Stimulated activated CD8-positive, alpha-beta memory T cell treated with anti-CD3 and anti-CD28 coated beads, Interleukin-7, amount 100 ng/mL, for 48 hours (primary cell): Measurements from ENCODE around the gene NOL7.
A peak's percentile ranks its signal among the peaks of the same experiment; 100 is the strongest.

Experiments
- DNase-seq, 2 donors: peaks; one replicate each; pipeline ENCODE4 v3.0.0-alpha.2; 2020; ENCODE audit warnings: low read depth in 1 of 2; ENCODE audit errors: extremely low read depth in 1 of 2

Gene NOL7

DNA sequence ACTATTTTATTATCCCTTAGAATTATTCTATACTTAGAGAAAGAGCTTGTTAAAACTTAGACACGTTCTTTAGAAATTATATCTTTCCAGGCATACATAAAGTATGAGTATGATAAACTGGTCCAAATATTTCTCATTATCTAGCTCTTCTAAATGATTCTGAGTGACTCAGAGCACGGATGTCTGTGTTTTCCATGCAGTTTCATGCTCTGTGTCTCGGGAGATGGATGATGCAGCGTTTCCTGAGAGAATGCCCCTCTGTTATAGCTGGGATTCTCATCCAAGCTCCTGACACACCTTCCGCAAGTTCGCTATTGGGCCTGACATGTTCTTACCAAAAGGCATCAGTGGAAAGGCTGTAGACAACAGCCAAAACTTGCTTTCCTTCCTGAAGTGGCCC, 21.4 kb upstream of the NOL7 start:
- DNase-seq, result no peak

GRCh38 chr6:13597073-13597472, 18.1 kb upstream of the NOL7 start:
- no peak for DNase-seq

GRCh38 chr6:13600036-13600435, 15.1 kb upstream of the NOL7 start:
- DNase-seq, result no peak

- DNase-seq, result no peak
Observed at GRCh38 chr6:13604135-13604534, 11.0 kb upstream of the NOL7 start.

GRCh38 chr6:13604546-13605416, 10.4 kb upstream of the NOL7 start:
- DNase-seq, result no peak

- no peak for DNase-seq
Observed at GRCh38 chr6:13605634-13606033, 9.5 kb upstream of the NOL7 start.

- no peak for DNase-seq
Observed at GRCh38 chr6:13611715-13612114, 3.4 kb upstream of the NOL7 start.

- DNase-seq, result no peak
Observed at GRCh38 chr6:13613029-13613594, 2.0 kb upstream of the NOL7 start.

GRCh38 chr6:13614126-13614925, 809 bp upstream of the NOL7 start:
- peak in 1 of 2 donors; percentile 24 for DNase-seq

GRCh38 chr6:13615792-13616120, 621 bp downstream of the NOL7 start:
- peak in 1 of 2 donors; percentile 20 for DNase-seq

GRCh38 chr6:13617066-13617465, 1.9 kb downstream of the NOL7 start:
- DNase-seq, result no peak

DNA sequence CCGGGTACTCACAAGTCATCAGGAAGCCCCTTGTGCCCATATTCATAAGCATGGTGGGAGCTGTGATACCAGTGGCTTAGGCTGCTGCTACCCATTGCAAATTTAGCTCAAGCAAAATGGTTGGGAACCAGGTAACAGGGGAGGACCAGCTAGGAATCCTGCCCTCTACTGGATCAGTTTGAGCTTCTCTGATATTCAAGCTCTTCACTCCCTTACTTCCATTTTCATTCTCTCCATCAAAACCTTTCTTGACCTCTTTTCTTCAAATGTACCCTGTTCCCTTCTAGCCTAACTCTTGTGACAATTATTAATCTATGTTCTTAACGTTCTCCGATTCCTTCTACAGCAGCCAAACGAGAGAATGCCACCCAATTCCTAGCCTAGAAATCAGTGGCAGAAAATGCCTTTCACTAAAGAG, 9.7 kb downstream of the NOL7 start:
- no peak for DNase-seq

GRCh38 chr6:13629459-13630116, 14.5 kb downstream of the NOL7 start:
- no peak for DNase-seq

DNA sequence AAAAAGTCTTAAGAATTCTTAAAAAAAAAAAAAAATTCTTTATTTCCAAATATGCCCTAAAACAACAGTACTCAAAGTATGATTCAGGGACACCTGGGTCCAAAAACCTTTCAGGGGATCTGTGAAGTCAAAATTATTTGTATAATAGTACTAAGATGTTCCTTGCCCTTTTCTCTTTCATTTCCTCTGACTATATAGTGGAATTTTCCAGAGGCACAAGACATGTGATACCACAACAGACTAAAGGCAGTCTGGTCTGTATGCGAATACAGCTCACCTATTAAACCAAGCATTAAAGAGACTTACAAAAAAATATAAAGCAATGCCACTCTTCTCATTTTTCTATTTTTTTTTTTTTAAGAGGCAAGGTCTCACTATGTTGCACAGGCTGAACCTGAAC, 15.4 kb downstream of the NOL7 start:
- no peak for DNase-seq

DNA sequence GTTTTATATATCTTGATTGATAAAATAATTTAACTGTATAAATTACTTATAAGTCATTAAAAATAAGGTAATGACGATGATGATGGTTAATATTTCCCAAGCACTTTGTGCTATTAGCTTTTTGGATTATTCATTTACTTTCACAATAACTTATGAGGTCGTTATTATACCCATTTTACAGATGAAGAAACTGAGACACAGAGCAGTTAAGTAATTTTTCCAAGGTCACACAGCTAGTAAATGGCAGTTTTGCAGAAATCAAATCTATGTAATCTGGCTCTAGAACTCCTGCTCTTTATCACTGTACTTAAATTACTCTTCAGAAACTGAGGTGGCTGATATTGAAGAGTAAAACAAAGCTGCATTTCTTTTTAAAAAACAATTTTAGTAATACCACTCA, 18.2 kb downstream of the NOL7 start:
- no peak for DNase-seq

DNA sequence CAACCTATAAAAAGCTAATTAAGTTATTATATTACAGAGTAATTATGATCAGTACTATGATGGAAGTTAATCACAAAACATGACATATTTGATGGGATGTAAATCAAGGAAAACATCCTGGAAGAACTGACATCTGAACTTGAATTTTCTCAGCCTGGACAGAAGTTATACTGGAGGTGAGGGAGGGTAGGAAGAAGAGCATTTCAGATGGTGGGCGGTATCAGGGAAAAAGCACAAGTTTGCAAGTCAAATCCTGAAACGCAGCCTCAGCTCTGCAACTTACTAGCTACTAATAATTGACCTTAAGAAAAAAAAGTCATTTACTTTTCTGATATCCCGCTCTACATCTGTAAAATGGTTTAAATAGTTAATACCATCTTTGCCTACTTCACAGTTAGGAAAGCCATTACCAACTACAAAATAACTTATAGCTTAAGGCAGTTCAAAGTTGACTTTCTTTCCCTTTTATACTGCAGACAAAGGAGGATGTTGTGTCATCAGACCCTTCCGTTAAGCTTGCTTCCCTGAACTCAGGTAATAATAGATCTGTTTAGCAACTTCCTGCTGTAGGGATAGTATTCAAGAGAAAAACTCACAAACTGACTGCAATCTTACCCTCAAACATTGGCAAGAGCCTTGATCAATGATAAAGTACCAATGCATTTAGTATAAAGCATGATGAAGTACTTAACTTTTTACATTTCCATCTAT, 21.0 kb downstream of the NOL7 start:
- DNase-seq, result no peak

DNA sequence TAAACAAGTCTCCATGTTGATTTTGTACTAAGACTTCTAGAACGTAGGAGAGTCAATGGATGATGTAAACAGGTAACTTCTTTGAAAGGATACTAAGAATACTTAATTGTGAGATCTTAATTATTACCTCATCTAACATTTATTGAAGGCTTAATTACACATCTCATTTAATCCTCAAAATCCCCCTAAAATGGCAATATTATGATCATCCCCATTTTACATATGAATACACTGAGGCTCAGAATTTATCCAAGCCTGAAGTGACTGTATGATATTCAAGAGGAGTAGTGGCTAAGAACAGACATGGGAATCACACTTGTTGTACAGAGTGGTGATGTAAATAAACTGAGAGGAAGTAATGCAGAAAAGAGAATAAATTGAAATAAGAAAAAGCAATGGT, 22.9 kb downstream of the NOL7 start:
- DNase-seq, result no peak

DNA sequence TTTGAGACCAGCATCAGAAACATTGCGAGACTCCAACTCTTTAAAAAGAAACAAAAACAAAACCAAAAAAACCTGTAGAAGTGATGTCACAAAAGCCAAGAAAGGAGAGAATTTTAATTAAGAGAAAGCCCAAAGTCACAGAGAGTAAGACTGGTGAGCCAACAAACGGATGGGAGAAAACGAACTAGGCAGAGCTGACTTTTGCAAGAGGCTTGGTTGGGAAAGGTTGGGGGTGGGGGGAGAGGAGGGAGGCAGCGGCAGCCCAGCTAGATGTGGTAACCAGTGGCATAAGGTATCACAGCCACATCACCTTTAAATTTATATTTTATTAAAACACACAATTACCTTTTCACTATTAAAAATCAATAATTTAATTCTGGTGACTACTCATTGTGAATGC, 23.5 kb downstream of the NOL7 start:
- no peak for DNase-seq

GRCh38 chr6:13641315-13641714, 26.2 kb downstream of the NOL7 start:
- DNase-seq, result no peak

DNA sequence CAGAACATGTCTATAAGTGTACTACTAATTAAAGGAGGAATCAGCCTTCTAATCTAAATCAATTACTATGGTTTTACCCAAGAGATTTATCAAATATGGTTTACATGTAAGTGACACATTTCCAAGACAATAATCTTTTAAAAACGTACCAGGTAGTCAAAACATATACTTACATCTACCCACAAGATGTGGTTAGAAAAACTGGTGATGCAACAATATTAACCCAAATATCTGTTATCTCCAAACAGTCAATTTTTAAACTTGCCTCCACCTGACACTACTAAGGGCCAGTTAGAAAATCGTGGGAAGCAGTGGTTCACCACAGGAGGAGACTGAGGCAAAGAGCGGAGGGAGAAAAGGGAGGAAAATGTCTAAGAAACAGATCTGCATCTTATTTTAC, 28.0 kb downstream of the NOL7 start:
- DNase-seq, result no peak

GRCh38 chr6:13648850-13649249, 33.7 kb downstream of the NOL7 start:
- no peak for DNase-seq
